Keratinocyte (primary cell): ENCODE measurements around the gene NME7. TPM values are rescaled to one million over a fixed set of nuclear protein-coding genes. Genes with fewer than 3 reads are reported as not detected.

Source experiments
- DNase-seq: peaks from one replicate; pipeline ENCODE4 v3.0.0-alpha.2; 2011; ENCODE audit warnings: low read depth, missing footprints, low spot score
- FAIRE-seq: peaks from 2 replicates; lab custom pipeline; 2011; peaks lifted over from hg19 to GRCh38; lab: Jason Lieb, UNC
- H2AFZ ChIP-seq: 2 replicates; pipeline ENCODE4 v1.6.0; 2012; ENCODE audit warnings: low read length, control low read depth, inconsistent platforms; ENCODE audit not compliant: control insufficient read depth
- H3K27ac ChIP-seq: 2 replicates; pipeline ENCODE4 v1.5.1; 2011; ENCODE audit warnings: low read length; ENCODE audit not compliant: control insufficient read depth, insufficient read depth
- H3K27me3 ChIP-seq: 3 replicates; pipeline ENCODE4 v1.6.0; 2011; ENCODE audit warnings: low read length; ENCODE audit not compliant: control insufficient read depth, insufficient read depth; ENCODE audit errors: extremely low read depth
- H3K36me3 ChIP-seq, 2 experiments: 2 replicates in 1 of 2; 3 replicates in 1 of 2; pipeline ENCODE4 v1.5.1; 2011; ENCODE audit warnings: low read length in 2 of 2, mild to moderate bottlenecking in 1 of 2; ENCODE audit not compliant: control insufficient read depth in 2 of 2, insufficient read depth in 2 of 2; ENCODE audit errors: extremely low read depth in 1 of 2
- H3K4me1 ChIP-seq: 3 replicates; pipeline ENCODE4 v1.5.1; 2011; ENCODE audit warnings: low read length; ENCODE audit not compliant: control insufficient read depth, insufficient read depth; ENCODE audit errors: extremely low read depth
- H3K4me2 ChIP-seq: 3 replicates; pipeline ENCODE4 v1.6.0; 2011; ENCODE audit warnings: low read depth, low read length; ENCODE audit not compliant: control insufficient read depth, insufficient read depth; ENCODE audit errors: extremely low read depth
- H3K4me3 ChIP-seq, 3 experiments: fragments of 200-600 bp in 1 of 3; sonication (generic) in 1 of 3; 2 replicates in 2 of 3; 3 replicates in 1 of 3; pipeline ENCODE4 v1.5.1; 2011 to 2016; ENCODE audit warnings: low read length in 3 of 3, mild to moderate bottlenecking in 3 of 3, control low read depth in 2 of 3, inconsistent platforms in 1 of 3, low read depth in 1 of 3, mixed read lengths in 1 of 3, mixed run types in 1 of 3, moderate library complexity in 1 of 3; ENCODE audit not compliant: control insufficient read depth in 2 of 3, insufficient read depth in 2 of 3; ENCODE audit errors: extremely low read depth in 1 of 3
- H3K79me2 ChIP-seq: 2 replicates; pipeline ENCODE4 v1.6.0; 2012; ENCODE audit warnings: low read length; ENCODE audit not compliant: control insufficient read depth, insufficient read depth
- H3K9ac ChIP-seq: 3 replicates; pipeline ENCODE4 v1.6.0; 2011; ENCODE audit warnings: low read length; ENCODE audit not compliant: control insufficient read depth, insufficient read depth; ENCODE audit errors: extremely low read depth
- H3K9me1 ChIP-seq: 3 replicates; pipeline ENCODE4 v1.6.0; 2011; ENCODE audit warnings: low read length; ENCODE audit not compliant: control insufficient read depth, insufficient read depth; ENCODE audit errors: extremely low read depth
- H3K9me3 ChIP-seq: 2 replicates; pipeline ENCODE4 v1.5.1; 2012; ENCODE audit warnings: low read depth, low read length; ENCODE audit not compliant: control insufficient read depth
- H4K20me1 ChIP-seq: 3 replicates; pipeline ENCODE4 v1.6.0; 2011; ENCODE audit warnings: low read length; ENCODE audit not compliant: control insufficient read depth, insufficient read depth; ENCODE audit errors: extremely low read depth
- CTCF ChIP-seq, 3 experiments: IDR thresholded peaks in 1 of 3; conservative IDR thresholded peaks in 1 of 3; optimal IDR thresholded peaks in 1 of 3; 2 replicates in 2 of 3; 3 replicates in 1 of 3; pipeline versions ENCODE3 to v1.5.1; 2011; ENCODE audit warnings: low read length in 3 of 3, mild to moderate bottlenecking in 3 of 3, moderate library complexity in 2 of 3, control low read depth in 1 of 3, inconsistent platforms in 1 of 3; ENCODE audit not compliant: insufficient read depth in 2 of 3; ENCODE audit errors: extremely low read depth in 1 of 3
- EZH2 ChIP-seq: IDR thresholded peaks from one replicate; pipeline ENCODE4 v1.6.1; 2012; ENCODE audit warnings: inconsistent platforms, mild to moderate bottlenecking, low read length, moderate library complexity
- dilution Hi-C: fragments of 300-500 bp; cut with MboI; formaldehyde crosslinking; loops from one replicate; pipeline ENCODE4 v1.7.0; 2020; ENCODE audit warnings: low sequenced_read_pairs; ENCODE audit not compliant: extremely low pct_ligation_motif_present
- polyA plus RNA-seq, 5 experiments: library from polyadenylated mRNA; depleted of rRNA in 3 of 5; stranded (reverse) in 3 of 5; stranded (forward) in 1 of 5; unstranded in 1 of 5; fragments of >200 nt; gene quantifications; 1 replicate in 1 of 5; 2 replicates in 3 of 5; 3 replicates in 1 of 5; pipeline versions ENCODE4 v1.2.1 to v1.2.3, GENCODE V29; 2011 to 2012; ENCODE audit warnings: missing spikeins in 2 of 5, low read depth in 1 of 5, low replicate concordance in 1 of 5

Gene NME7
- polyA plus RNA-seq, 1 donor (not counting 4 experiments of a cell fraction or from before 2014, with no cell fraction given): 52.9 TPM

GRCh38 chr1:169312084-169312954 is 55.3 kb downstream of the NME7 start:
- peaks cover 0 to 4% of the 10 kb centered on the region in 2 experiments for H3K36me3 ChIP-seq
- dilution Hi-C loops: no loop called here
- H3K9ac ChIP-seq: no peak overlapping the region
- DNase-seq: peak; percentile 56
- TF ChIP-seq CTCF (optimal IDR thresholded peaks at IDR 0.05 in 1 of 3, IDR thresholded peaks at IDR 0.05 in 1 of 3, conservative IDR thresholded peaks at IDR 0.05 in 1 of 3; ENCODE audit: extremely low read depth in 1 of 3, insufficient read depth in 2 of 3, low read length in 3 of 3) (no peak), EZH2 (no peak)
- H4K20me1 ChIP-seq: no peaks in the 10 kb centered on the region
- H3K27me3 ChIP-seq: no peaks in the 10 kb centered on the region
- peaks cover 11% of the 10 kb centered on the region for H3K4me1 ChIP-seq
- H3K27ac ChIP-seq: peak overlapping the region; percentile 0
- no peaks in the 10 kb centered on the region for H3K9me1 ChIP-seq
- no peaks in the 10 kb centered on the region for H3K79me2 ChIP-seq
- no peak overlapping the region for H2AFZ ChIP-seq
- no peak overlapping the region for H3K4me3 ChIP-seq
- no peak overlapping the region for H3K4me2 ChIP-seq
- H3K9me3 ChIP-seq: no peaks in the 10 kb centered on the region
- peak; percentile 97 for FAIRE-seq

DNA sequence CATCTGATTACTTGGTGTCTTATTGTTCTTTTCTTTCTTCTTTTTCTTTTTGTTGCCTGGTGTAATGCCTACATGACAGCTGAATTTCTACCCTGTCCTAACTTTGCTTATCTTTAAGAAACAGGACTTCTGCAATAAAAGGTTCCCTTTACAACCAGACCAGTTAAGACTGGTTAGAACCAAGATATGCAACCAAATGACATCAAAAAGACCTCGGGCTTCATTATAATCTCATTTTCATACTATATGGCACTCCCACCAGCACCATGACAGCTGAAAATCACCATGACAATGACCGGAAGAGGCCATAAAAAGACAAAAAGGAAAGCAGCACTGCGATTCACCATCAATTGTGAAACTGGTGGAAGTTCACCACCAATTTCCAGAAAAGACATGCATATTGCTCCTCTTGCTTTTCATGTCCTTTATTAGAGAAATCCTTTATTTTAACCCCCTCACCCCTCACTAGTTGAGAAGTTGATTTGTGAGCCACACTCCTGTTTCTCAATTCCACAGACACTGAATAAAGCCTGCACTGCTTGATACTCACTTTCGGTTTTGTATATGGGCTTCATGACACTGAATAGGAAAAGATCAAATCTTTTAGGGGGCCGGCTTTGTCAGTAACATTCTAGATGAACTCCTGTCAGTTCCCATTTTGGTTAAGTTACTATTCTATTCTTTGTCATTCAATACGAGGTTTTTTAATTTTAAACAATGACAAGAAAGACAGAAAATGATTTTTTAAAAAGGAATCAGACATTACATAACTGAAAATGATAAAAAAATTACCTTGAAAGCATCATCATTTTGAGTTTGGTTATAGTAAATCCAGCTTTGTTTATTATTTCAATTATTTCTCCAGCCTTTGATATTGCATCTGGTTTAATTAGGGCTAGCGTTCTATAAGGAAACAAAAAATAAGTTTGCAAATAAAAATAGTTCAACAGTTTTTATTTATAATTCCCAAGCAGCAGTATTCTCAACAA is 58.1 kb downstream of the NME7 start:
- Histone ChIP-seq H3K9me1 (no peaks in the 10 kb centered on the region), H3K4me1 (peaks cover 11% of the 10 kb centered on the region), H2AFZ (no peak overlapping the region), H3K27me3 (no peaks in the 10 kb centered on the region), H3K9ac (no peak overlapping the region), H3K4me2 (no peak overlapping the region), H3K9me3 (no peaks in the 10 kb centered on the region), H3K79me2 (no peaks in the 10 kb centered on the region), H3K27ac (no peak overlapping the region), H4K20me1 (no peaks in the 10 kb centered on the region), H3K36me3 (peaks cover 0 to 4% of the 10 kb centered on the region in 2 experiments), H3K4me3 (no peak overlapping the region)
- FAIRE-seq: no peak
- dilution Hi-C loops: no loop called here
- DNase-seq: no peak
- TF ChIP-seq EZH2 (no peak), CTCF (optimal IDR thresholded peaks at IDR 0.05 in 1 of 3, IDR thresholded peaks at IDR 0.05 in 1 of 3, conservative IDR thresholded peaks at IDR 0.05 in 1 of 3; ENCODE audit: extremely low read depth in 1 of 3, insufficient read depth in 2 of 3, low read length in 3 of 3) (no peak)
